AG04450 (cell line): ENCODE results near the gene RARB. TPM values are rescaled to one million over a fixed set of nuclear protein-coding genes. Genes with fewer than 3 reads are reported as not detected.

Source experiments
- CTCF ChIA-PET: fragments of 300-600, 350-600 bp; formaldehyde crosslinking; extraction: SDS; loops from one replicate; lab custom pipeline; 2022; ENCODE audit warnings: antibody characterized with exemption, inconsistent platforms; lab: Charles Lee
- POLR2A ChIA-PET: fragments of 350-600 bp; formaldehyde crosslinking; extraction: SDS; loops from one replicate; lab custom pipeline; 2021; ENCODE audit warnings: antibody characterized with exemption, inconsistent platforms; lab: Yijun Ruan, JAX
- DNase-seq: peaks from one replicate; pipeline ENCODE4 v3.0.0-alpha.2; 2011; ENCODE audit warnings: low read depth, low spot score
- H3K27ac ChIP-seq: one replicate; pipeline ENCODE4 v1.5.1; 2012; ENCODE audit warnings: low read depth, low read length, control low read depth
- H3K27me3 ChIP-seq: one replicate; pipeline ENCODE4 v1.6.0; 2012; ENCODE audit warnings: low read length; ENCODE audit not compliant: control insufficient read depth, insufficient read depth
- H3K4me3 ChIP-seq: 2 replicates; pipeline ENCODE4 v1.5.1; 2011; ENCODE audit warnings: mild to moderate bottlenecking, low read depth, low read length, control low read depth
- H3K9me3 ChIP-seq: 2 replicates; pipeline ENCODE4 v1.5.1; 2012; ENCODE audit warnings: low read length; ENCODE audit not compliant: control insufficient read depth, insufficient read depth
- polyA plus RNA-seq: library from polyadenylated mRNA; depleted of rRNA; stranded (reverse); fragments of >200 nt; gene quantifications from 2 replicates; pipeline ENCODE4 v1.2.3, GENCODE V29; 2011
- TF ChIP-seq, protein P1 (sequence below): IDR thresholded peaks from 2 replicates; pipeline ENCODE4 v1.5.1; 2011; ENCODE audit warnings: low read depth, low read length, control low read depth, inconsistent platforms

RARB gene
- polyA plus RNA-seq, 1 experiment: 0.51 TPM

DNA sequence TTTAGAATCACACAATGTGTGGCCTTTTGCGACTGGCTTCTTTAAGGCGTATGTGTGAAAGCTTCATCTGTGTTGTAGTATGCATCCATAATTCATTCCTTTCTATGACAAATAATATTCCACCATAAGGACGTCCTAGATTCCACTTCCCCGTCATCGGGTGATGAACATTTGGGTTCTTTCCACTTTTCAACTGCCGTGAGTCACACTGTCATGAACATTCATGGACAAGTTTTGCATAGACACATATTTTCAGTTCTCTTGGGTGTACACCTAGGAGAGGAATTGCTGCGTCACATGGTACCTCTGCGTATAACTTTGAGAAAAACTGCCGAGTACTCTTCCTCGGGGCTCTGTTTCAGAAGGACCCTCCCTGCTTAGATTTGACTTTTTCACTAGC, 139.3 kb downstream of the RARB start:
- Histone ChIP-seq H3K4me3 (no peak overlapping the region), H3K27me3 (no peaks in the 10 kb centered on the region), H3K27ac (no peak overlapping the region), H3K9me3 (no peaks in the 10 kb centered on the region)
- DNase-seq: no peak
- TF ChIP-seq, protein P1, sequence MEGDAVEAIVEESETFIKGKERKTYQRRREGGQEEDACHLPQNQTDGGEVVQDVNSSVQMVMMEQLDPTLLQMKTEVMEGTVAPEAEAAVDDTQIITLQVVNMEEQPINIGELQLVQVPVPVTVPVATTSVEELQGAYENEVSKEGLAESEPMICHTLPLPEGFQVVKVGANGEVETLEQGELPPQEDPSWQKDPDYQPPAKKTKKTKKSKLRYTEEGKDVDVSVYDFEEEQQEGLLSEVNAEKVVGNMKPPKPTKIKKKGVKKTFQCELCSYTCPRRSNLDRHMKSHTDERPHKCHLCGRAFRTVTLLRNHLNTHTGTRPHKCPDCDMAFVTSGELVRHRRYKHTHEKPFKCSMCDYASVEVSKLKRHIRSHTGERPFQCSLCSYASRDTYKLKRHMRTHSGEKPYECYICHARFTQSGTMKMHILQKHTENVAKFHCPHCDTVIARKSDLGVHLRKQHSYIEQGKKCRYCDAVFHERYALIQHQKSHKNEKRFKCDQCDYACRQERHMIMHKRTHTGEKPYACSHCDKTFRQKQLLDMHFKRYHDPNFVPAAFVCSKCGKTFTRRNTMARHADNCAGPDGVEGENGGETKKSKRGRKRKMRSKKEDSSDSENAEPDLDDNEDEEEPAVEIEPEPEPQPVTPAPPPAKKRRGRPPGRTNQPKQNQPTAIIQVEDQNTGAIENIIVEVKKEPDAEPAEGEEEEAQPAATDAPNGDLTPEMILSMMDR: no peak
- ChIA-PET POLR2A (no interaction called here), CTCF (no interaction called here)

GRCh38 chr3:25567806-25568524, 139.9 kb downstream of the RARB start:
- TF ChIP-seq, protein P1: no peak
- no peaks in the 10 kb centered on the region for H3K27me3 ChIP-seq
- no peak for DNase-seq
- H3K4me3 ChIP-seq: no peak overlapping the region
- H3K27ac ChIP-seq: no peak overlapping the region
- CTCF ChIA-PET: no interaction called here
- H3K9me3 ChIP-seq: no peaks in the 10 kb centered on the region
- POLR2A ChIA-PET: no interaction called here

DNA sequence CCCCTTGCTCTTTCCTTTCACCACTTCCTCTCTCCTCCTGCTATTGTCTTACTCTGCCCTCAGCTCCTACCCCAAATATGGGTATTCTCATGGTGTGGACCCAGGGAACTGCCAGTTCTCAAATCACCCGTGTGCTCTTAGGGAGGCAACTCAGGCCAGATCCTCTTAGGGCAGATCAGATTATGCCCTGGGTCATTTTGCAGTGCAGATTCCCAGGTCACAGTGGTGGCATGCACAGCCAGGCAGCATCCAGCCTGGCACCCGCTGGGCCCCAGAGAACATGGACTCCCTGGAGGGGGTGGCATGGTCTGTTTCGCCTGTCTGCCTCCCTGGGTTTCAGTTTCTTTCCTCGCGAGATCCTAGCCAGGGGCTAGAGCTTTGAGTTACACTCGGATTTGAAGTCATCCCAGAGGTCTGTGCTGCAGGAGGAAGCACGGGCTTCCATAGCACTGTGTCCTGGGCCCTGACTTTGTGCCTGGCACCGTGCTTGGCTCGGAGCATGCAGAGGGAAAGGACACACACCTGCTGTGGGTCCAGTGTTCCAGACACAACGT, 140.5 kb downstream of the RARB start:
- no peak for DNase-seq
- ChIA-PET CTCF (interaction anchor here (1.3 kb wide), 1 partner anchor 24 kb away, joined by 7 read pairs; no protein-coding TSS in a partner anchor), POLR2A (no interaction called here)
- Histone ChIP-seq H3K4me3 (no peak overlapping the region), H3K27me3 (no peaks in the 10 kb centered on the region), H3K27ac (no peak overlapping the region), H3K9me3 (no peaks in the 10 kb centered on the region)
- TF ChIP-seq, protein P1: no peak

GRCh38 chr3:25571285-25571684, 143.2 kb downstream of the RARB start:
- Histone ChIP-seq H3K27ac (no peak overlapping the region), H3K4me3 (no peak overlapping the region), H3K27me3 (no peaks in the 10 kb centered on the region), H3K9me3 (no peaks in the 10 kb centered on the region; the same call in 1 of the 2 replicates)
- DNase-seq: no peak
- CTCF ChIA-PET: interaction anchor here (4.0 kb wide), 1 partner anchor 22 kb away, joined by 31 read pairs; no protein-coding TSS in a partner anchor
- TF ChIP-seq, protein P1: no peak
- POLR2A ChIA-PET: no interaction called here

GRCh38 chr3:25572336-25572735, 144.3 kb downstream of the RARB start:
- no peak overlapping the region for H3K27ac ChIP-seq
- no peaks in the 10 kb centered on the region; the same call in 1 of the 2 replicates for H3K9me3 ChIP-seq
- DNase-seq: no peak
- ChIA-PET CTCF (interaction anchor here (4.0 kb wide), 1 partner anchor 21 kb away, joined by 31 read pairs; no protein-coding TSS in a partner anchor), POLR2A (no interaction called here)
- TF ChIP-seq, protein P1: no peak
- H3K27me3 ChIP-seq: no peaks in the 10 kb centered on the region
- H3K4me3 ChIP-seq: no peak overlapping the region
